ENCODE measurements around the gene RBMS1. TPM values are rescaled to one million over a fixed set of nuclear protein-coding genes. Genes with fewer than 3 reads are reported as not detected.
A peak's percentile ranks its signal among the peaks of the same experiment; 100 is the strongest.

RBMS1 gene
- total RNA-seq, 1 donor from 2014 or later: 102 TPM

DNA sequence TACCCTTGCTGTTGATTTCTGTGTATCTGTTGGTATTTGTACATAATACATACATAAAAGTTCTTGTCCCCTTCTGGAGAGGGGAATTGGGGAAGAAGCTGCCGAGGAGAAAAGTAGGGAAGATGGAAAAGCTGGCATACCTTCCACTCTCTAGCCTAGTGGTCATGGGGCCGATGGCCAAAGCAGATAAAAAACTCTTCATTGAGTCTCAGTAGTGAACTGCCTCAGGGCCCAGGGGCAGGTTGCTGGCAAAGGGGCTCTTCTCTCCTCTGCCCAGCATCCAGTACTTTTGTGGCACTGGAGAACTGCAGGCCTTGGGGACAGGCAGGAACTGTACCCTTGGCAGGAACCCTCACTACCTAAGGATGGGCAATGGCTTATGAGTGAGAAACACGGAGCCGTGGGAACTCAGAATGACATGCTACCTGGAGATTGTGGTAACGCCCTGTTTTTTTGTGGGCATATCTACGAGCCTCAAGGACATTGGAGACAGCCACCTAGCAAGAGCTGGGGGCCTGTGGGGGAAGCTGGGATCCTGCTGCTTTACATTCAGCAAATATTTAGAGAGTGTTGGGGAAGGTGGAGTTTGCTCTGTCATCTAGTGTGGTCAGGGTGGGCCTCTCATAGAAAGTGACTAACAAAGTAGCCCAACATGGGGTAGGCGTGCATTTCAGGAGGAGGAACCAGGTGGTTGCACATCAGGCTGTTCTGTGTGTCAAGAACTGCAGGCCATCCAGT lies 270.9 kb downstream of the RBMS1 start:
- ATAC-seq: no peak
- Histone ChIP-seq H3K27me3 (no peaks in the 10 kb centered on the region), H3K27ac (peak overlapping the region; percentile 75), H3K4me1 (peaks cover 37% of the 10 kb centered on the region), H3K9me3 (no peaks in the 10 kb centered on the region), H3K4me3 (no peak overlapping the region), H3K36me3 (no peaks in the 10 kb centered on the region)
- TF ChIP-seq, protein P1, sequence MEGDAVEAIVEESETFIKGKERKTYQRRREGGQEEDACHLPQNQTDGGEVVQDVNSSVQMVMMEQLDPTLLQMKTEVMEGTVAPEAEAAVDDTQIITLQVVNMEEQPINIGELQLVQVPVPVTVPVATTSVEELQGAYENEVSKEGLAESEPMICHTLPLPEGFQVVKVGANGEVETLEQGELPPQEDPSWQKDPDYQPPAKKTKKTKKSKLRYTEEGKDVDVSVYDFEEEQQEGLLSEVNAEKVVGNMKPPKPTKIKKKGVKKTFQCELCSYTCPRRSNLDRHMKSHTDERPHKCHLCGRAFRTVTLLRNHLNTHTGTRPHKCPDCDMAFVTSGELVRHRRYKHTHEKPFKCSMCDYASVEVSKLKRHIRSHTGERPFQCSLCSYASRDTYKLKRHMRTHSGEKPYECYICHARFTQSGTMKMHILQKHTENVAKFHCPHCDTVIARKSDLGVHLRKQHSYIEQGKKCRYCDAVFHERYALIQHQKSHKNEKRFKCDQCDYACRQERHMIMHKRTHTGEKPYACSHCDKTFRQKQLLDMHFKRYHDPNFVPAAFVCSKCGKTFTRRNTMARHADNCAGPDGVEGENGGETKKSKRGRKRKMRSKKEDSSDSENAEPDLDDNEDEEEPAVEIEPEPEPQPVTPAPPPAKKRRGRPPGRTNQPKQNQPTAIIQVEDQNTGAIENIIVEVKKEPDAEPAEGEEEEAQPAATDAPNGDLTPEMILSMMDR (IDR thresholded peaks at IDR 0.05): no peak
- no peak for DNase-seq
- intact Hi-C loops (cut with DNase I): no loop called here

All from upper lobe of right lung (tissue), 1 donor.